Thyroid gland (tissue), 4 donors: ENCODE measurements around the gene SMLR1.

Experiments used
- CTCF ChIP-seq, 6 experiments: fragments of 200-600 bp in 3 of 6; fragments of 450-650 bp in 3 of 6; sonication (generic) in 3 of 6; IDR thresholded peaks; one replicate each; pipeline ENCODE4 v1.5.1; 2016 to 2019; ENCODE audit warnings: antibody characterized with exemption in 6 of 6, mild to moderate bottlenecking in 2 of 6, inconsistent platforms in 1 of 6, moderate library complexity in 1 of 6
- POLR2A ChIP-seq, 2 donors: fragments of 450-650 bp; IDR thresholded peaks; one replicate each; pipeline ENCODE4 v1.6.1; 2017; ENCODE audit warnings: antibody characterized with exemption in 2 of 2, mild to moderate bottlenecking in 2 of 2, moderate library complexity in 1 of 2

- TF ChIP-seq CTCF (IDR thresholded peaks at IDR 0.05) (no peak), POLR2A (IDR thresholded peaks at IDR 0.05) (no peak)
Measured at GRCh38 chr6:130839379-130839778, 12.2 kb downstream of the SMLR1 start.
